Measurements from ENCODE around the gene C8G. TPM values are rescaled to one million over a fixed set of nuclear protein-coding genes. Genes with fewer than 3 reads are reported as not detected.

Gene C8G
- total and polyA plus RNA-seq, 9 of the 15 experiments (the other 6 are each of a cell fraction or from before 2014, with no cell fraction given), result 0.35 to 5.9 (median 2.7) TPM; not detected in 2

DNA sequence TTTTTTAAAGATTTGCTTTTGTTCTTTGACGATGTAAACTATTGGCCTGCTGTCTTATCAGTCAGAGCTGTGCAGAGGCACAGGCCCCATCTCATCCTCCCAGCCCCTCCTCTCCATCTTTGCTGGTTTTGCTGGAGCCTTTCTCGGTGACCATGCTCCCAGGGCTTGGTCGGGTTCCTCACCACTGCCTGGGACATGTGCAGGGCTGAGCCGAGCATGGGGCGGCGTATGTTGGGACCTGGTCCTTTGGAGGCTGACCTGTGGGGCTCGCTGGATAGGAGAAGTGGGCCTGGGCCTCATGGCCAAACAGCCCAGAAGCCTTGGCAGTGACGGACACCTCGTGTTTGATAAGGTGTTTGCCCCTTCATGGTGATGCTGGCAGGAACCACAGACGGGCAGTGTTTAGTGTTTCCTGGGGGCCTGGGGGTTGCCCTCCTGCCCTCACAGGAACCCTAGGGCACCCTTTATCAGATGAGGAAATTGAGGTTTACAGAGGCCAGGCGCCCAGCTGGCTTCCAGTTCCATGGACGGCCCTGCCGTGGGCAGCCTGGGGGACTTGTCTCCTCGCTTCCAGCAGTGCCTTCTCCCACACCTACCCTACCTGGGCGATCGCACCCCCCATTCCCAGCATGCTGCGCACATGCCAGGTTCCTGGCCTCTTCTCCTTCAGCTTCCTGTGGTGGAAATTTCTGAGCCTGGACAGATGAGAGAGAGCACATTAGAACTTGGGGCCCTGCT, 31.2 kb upstream of the C8G start:
- intact Hi-C loops (cut with micrococcal nuclease), result no loop called here
- Histone ChIP-seq H3K36me3 (ENCODE audit: control insufficient read depth, insufficient read depth, low read length) (peaks cover 82% of the 10 kb centered on the region), H3K9me3 (replicated peaks; ENCODE audit: control insufficient read depth, insufficient read depth, low read depth, low read length) (no peaks in the 10 kb centered on the region), H3K27ac (ENCODE audit: extremely low read depth, low read depth, low read length) (no peak overlapping the region), H4K20me1 (replicated peaks; ENCODE audit: control insufficient read depth, insufficient read depth, low read length) (no peaks in the 10 kb centered on the region), H2AFZ (ENCODE audit: low read depth, low read length) (no peak overlapping the region), H3K9ac (ENCODE audit: insufficient read depth in 1 of 2, low read depth in 2 of 2, low read length in 2 of 2) (peak overlapping the region in 1 of 2 experiments; percentile 48; a peak in 1 of 4 replicates), H3K4me1 (replicated peaks in 1 of 2; ENCODE audit: control insufficient read depth in 2 of 2, insufficient read depth in 2 of 2, low read length in 2 of 2) (peaks cover 0 to 6% of the 10 kb centered on the region in 2 experiments; a peak in 1 of 5 replicates), H3K4me3 (no peak overlapping the region), H3K27me3 (ENCODE audit: control insufficient read depth in 2 of 2, insufficient read depth in 2 of 2, low read length in 2 of 2) (no peaks in the 10 kb centered on the region), H3K79me2 (ENCODE audit: control insufficient read depth, insufficient read depth, low read length) (peaks cover 8% of the 10 kb centered on the region; the same call in 1 of the 3 replicates), H3K4me2 (ENCODE audit: insufficient read depth, low read length) (no peak overlapping the region), H3K9me1 (ENCODE audit: control insufficient read depth, insufficient read depth, low read length) (no peaks in the 10 kb centered on the region)
- DNase-seq (ENCODE audit: extremely low read depth in 1 of 4, low spot score in 3 of 4), result no peak
- WGBS (ENCODE audit: insufficient coverage, low coverage, missing lambda C conversion rate), result 86% methylated on average over 16 of the region's 17 CpGs
- ChIA-PET POLR2A (interaction anchor here (0.6 kb wide), 1 partner anchor 17 kb away, joined by 3 read pairs; no protein-coding TSS in a partner anchor), CTCF (ENCODE audit: low intra/inter-chr PET ratio) (no interaction called here)
- no TSS peak for BruUV-seq (replicated peaks)
- TF ChIP-seq KLF1 (tag; IDR thresholded peaks at IDR 0.05) (no peak), AFF1 (IDR thresholded peaks at IDR 0.05; ENCODE audit: low read depth in 1 of 2, partially characterized antibody in 2 of 2) (no peak), POLR2G (IDR thresholded peaks at IDR 0.05; ENCODE audit: low read depth, low read length) (peak; percentile 33; the same call in 1 of the 2 replicates)
- ATAC-seq, result no peak
- in situ Hi-C loops (cut with MboI), result no loop called here
- no peak for FAIRE-seq
